CD4-positive, alpha-beta memory T cell (primary cell): ENCODE data around the gene NAALADL2. TPM values are rescaled to one million over a fixed set of nuclear protein-coding genes. Genes with fewer than 3 reads are reported as not detected.

Experiments used
- CTCF ChIA-PET: fragments of 350-600 bp; sonication (Branson Sonifier 250); formaldehyde crosslinking; loops from one replicate; lab custom pipeline; 2021; ENCODE audit warnings: inconsistent platforms; ENCODE audit not compliant: partially characterized antibody; lab: Charles Lee
- POLR2A ChIA-PET: fragments of 350-600 bp; sonication (Branson Sonifier 250); formaldehyde crosslinking; loops from one replicate; lab custom pipeline; 2021; ENCODE audit not compliant: partially characterized antibody; lab: Charles Lee
- DNase-seq, 5 donors: peaks; one replicate each; pipeline versions ENCODE4 v3.0.0 to v3.0.0-alpha.2; 2020 to 2022; ENCODE audit warnings: mixed read lengths in 1 of 5
- H3K27ac ChIP-seq: one replicate; pipeline ENCODE4 v1.7.0; 2013; ENCODE audit warnings: low read depth, low read length
- H3K27me3 ChIP-seq: 2 replicates; pipeline ENCODE4 v1.7.0; 2013; ENCODE audit warnings: mild to moderate bottlenecking, low read length, moderate library complexity; ENCODE audit not compliant: insufficient read depth
- H3K36me3 ChIP-seq: 2 replicates; pipeline ENCODE4 v1.7.0; 2013; ENCODE audit warnings: mild to moderate bottlenecking, low read length, moderate library complexity; ENCODE audit not compliant: insufficient read depth
- H3K4me1 ChIP-seq: 2 replicates; pipeline ENCODE4 v1.7.0; 2013; ENCODE audit warnings: mild to moderate bottlenecking, low read length, moderate library complexity; ENCODE audit not compliant: insufficient read depth
- H3K4me3 ChIP-seq, 2 donors: one replicate each; pipeline ENCODE4 v1.7.0; 2013; ENCODE audit warnings: low read length in 2 of 2, mild to moderate bottlenecking in 1 of 2
- H3K9me3 ChIP-seq, 2 donors: one replicate each; pipeline ENCODE4 v1.7.0; 2013; ENCODE audit warnings: low read length in 2 of 2, control low read depth in 1 of 2; ENCODE audit not compliant: control insufficient read depth in 1 of 2
- H3K27ac Mint-ChIP-seq, 7 donors: one replicate each; pipeline ENCODE4 v1.8.0; 2020 to 2021; ENCODE audit warnings: mixed read lengths in 7 of 7, mild to moderate bottlenecking in 6 of 7, inconsistent platforms in 3 of 7, moderate library complexity in 3 of 7
- H3K27me3 Mint-ChIP-seq, 2 donors: one replicate each; pipeline ENCODE4 v1.8.0; 2020 to 2021; ENCODE audit warnings: mixed read lengths in 2 of 2
- H3K36me3 Mint-ChIP-seq, 2 donors: one replicate each; pipeline ENCODE4 v1.8.0; 2020 to 2021; ENCODE audit warnings: mixed read lengths in 2 of 2, inconsistent platforms in 1 of 2, mild to moderate bottlenecking in 1 of 2
- H3K4me1 Mint-ChIP-seq, 4 donors: one replicate each; pipeline ENCODE4 v1.8.0; 2020 to 2021; ENCODE audit warnings: mixed read lengths in 4 of 4, mild to moderate bottlenecking in 1 of 4
- H3K4me3 Mint-ChIP-seq, 8 donors: one replicate each; pipeline ENCODE4 v1.8.0; 2020 to 2021; ENCODE audit warnings: mixed read lengths in 8 of 8, mild to moderate bottlenecking in 7 of 8, moderate library complexity in 6 of 8, inconsistent platforms in 3 of 8
- H3K9me3 Mint-ChIP-seq, 8 donors: one replicate each; pipeline ENCODE4 v1.8.0; 2020 to 2021; ENCODE audit warnings: mixed read lengths in 8 of 8, mild to moderate bottlenecking in 5 of 8, inconsistent platforms in 3 of 8, moderate library complexity in 1 of 8
- intact Hi-C: fragments of 100-400 bp; cut with micrococcal nuclease; formaldehyde crosslinking; loops from one replicate; pipeline ENCODE4 v1.15.1; 2023
- polyA plus RNA-seq, 2 donors: library from polyadenylated mRNA; unstranded; fragments of 300-500 nt; fragmentation: Illumina TruSeq; gene quantifications; one replicate each; pipeline ENCODE4 v1.2.3, GENCODE V29; 2021
- total RNA-seq, 2 experiments: library from RNA; stranded (reverse); gene quantifications; one replicate each; pipeline ENCODE4 v1.2.3, GENCODE V29; 2021

NAALADL2 gene
- total and polyA plus RNA-seq, 4 experiments from 2014 or later, result not detected

DNA sequence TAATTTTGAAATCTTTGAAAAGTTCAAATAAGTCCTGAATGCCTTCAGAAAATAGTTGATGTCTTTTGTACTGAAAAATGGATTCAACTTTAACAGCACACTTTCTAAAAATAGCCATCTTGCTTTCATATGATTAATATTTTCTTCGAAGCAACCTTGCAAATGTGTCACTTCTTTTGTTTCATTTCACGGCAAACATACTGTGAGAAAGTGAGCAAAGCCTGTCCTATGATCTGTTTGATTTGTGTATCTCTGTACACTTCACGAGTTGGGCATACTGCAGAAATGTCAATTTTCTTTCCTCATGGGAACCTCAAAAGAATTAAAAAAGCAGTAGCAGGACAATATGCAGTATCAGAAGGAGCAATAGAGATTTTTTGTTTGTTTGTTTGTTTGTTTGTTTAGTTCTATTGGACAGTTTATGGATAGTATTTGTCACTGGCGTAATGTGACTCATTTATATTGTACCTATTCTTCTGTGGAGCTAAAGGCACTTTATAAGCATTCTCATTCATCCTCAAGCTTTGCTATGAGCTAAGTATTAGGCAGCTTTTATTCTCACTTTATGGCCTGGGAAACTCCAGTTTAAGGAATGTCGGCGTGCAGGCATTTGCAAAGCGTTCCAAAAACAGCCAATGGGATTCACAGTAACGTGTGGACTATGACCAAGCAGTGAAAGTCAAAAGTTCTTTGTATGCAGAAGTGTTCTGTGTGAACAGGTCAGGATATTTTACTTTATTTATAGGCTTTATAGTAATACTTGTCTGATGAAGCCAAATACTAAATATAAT is 572.0 kb downstream of the NAALADL2 start:
- no peaks in the 10 kb centered on the region for H3K9me3 ChIP-seq
- no peaks in the 10 kb centered on the region for H3K36me3 ChIP-seq
- Mint-ChIP-seq H3K27ac (no peak overlapping the region), H3K36me3 (no peaks in the 10 kb centered on the region), H3K9me3 (peaks cover 0 to 2% (median 0%) of the 10 kb centered on the region in 8 donors), H3K4me1 (no peaks in the 10 kb centered on the region), H3K4me3 (no peak overlapping the region), H3K27me3 (no peaks in the 10 kb centered on the region)
- H3K27me3 ChIP-seq, result no peaks in the 10 kb centered on the region
- POLR2A ChIA-PET, result no interaction called here
- H3K27ac ChIP-seq, result no peak overlapping the region
- no peak for DNase-seq
- no peaks in the 10 kb centered on the region for H3K4me1 ChIP-seq
- CTCF ChIA-PET, result no interaction called here
- H3K4me3 ChIP-seq, result no peak overlapping the region
- intact Hi-C loops, result no loop called here

DNA sequence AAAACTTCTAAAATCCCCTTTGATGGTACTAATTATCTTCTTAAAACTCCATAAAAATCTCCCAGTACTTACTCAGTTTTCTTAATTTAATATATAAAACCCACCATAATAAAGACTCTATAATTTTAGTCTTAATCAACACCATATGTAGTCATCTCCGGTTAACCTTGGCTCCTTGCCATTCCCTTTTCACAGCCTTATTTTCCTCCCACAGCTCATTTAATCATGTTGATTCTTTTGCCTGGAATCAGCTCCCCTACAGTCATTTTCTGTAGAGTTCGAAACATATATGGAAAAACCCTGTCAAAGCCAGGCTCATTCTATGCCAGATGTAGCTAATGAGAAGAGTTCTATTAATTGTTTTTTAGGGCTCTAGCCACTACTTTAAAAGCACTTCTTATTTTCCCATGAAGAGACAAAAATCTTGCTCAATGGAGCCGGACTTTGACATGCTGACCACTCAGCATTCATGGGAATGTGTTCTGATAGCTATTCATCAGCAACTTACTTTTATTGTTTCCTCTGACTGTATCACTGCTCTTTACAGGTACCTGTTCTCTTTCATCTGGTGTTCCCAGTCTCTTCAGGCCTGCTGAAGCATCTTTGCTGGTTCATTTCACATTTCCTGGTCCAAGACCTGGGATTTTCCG is 573.4 kb downstream of the NAALADL2 start:
- Mint-ChIP-seq H3K36me3 (no peaks in the 10 kb centered on the region), H3K4me3 (no peak overlapping the region), H3K27me3 (no peaks in the 10 kb centered on the region), H3K27ac (no peak overlapping the region), H3K4me1 (no peaks in the 10 kb centered on the region), H3K9me3 (peaks cover 0 to 2% (median 0%) of the 10 kb centered on the region in 8 donors)
- H3K27me3 ChIP-seq, result no peaks in the 10 kb centered on the region
- ChIA-PET POLR2A (no interaction called here), CTCF (no interaction called here)
- no peak overlapping the region for H3K4me3 ChIP-seq
- H3K36me3 ChIP-seq, result no peaks in the 10 kb centered on the region
- no peaks in the 10 kb centered on the region for H3K4me1 ChIP-seq
- H3K9me3 ChIP-seq, result no peaks in the 10 kb centered on the region
- H3K27ac ChIP-seq, result no peak overlapping the region
- intact Hi-C loops, result no loop called here
- no peak for DNase-seq

DNA sequence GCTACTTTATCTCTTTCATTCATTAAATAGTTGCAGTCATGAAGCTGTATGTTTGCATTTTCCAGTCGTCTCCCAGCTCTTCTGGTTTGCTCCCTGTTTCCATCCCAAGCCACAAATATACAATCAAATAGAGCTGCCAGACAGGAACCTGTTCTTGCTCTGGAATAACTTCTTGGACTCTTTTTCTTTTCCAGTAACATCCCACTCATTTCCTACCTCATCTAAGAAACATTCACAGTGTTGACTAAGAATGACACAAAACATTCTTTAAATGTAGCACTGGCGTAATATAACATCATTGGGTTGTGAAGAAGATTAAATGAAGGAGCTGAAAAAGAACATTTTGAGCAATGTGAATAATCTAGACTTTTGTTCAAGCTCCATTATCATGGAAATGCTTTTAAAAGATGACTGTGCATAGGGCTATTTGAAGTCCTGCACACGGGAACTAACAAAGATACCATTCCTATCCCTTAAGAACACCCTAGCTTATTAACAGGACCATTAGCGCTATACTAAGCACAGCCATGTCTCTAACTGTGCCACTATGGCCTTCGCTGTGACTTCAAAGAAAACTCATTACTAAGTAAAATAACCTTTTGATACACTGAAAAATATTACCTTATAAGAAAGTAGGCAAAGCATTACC is 574.0 kb downstream of the NAALADL2 start:
- CTCF ChIA-PET, result no interaction called here
- Mint-ChIP-seq H3K27ac (no peak overlapping the region), H3K36me3 (no peaks in the 10 kb centered on the region), H3K27me3 (no peaks in the 10 kb centered on the region), H3K4me1 (no peaks in the 10 kb centered on the region), H3K9me3 (peaks cover 0 to 2% (median 0%) of the 10 kb centered on the region in 8 donors), H3K4me3 (no peak overlapping the region)
- Histone ChIP-seq H3K27ac (no peak overlapping the region), H3K4me1 (no peaks in the 10 kb centered on the region), H3K4me3 (no peak overlapping the region), H3K36me3 (no peaks in the 10 kb centered on the region), H3K27me3 (no peaks in the 10 kb centered on the region), H3K9me3 (no peaks in the 10 kb centered on the region)
- no peak for DNase-seq
- POLR2A ChIA-PET, result no interaction called here
- intact Hi-C loops, result no loop called here

DNA sequence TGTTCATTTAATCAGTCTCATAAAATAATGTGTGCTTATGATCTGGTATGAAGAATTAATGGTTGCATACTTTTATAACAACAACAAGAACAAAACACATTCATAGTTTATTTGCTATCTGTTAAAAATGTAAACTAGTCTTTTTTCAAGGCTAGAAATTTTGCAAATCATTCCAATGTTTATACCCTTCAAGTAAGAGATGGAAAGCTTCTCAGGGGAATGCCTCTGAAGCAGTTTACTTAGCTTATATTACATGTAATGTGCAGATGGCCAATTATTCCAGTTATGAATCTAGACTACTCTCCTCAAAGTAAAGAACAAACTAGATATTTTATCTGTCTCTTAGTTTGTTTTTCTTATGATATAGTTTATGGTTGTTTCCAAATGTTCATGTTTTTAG is 575.4 kb downstream of the NAALADL2 start:
- intact Hi-C loops, result no loop called here
- peaks cover 0 to 4% (median 2%) of the 10 kb centered on the region in 8 donors for H3K9me3 Mint-ChIP-seq
- POLR2A ChIA-PET, result no interaction called here

DNA sequence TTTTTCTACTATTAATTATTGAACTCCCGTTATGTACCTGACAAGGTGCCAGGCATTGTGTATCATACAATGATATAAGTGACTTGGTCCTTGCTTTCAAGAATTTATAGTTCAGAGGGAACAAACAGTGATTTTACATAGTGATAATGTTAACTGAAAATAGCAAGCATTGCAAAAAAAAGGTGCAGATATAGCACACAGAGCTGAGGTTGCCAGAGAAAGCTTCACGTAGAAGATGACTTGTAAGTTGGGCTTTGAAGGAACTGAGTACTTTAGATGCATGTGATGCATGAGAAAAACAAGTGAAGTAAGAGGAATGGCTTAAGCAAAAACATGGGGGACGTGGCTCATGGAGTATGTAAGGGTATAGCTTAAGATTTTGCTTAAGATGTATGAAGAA is 584.5 kb downstream of the NAALADL2 start:
- Mint-ChIP-seq H3K36me3 (no peaks in the 10 kb centered on the region), H3K27me3 (no peaks in the 10 kb centered on the region), H3K27ac (no peak overlapping the region), H3K4me1 (no peaks in the 10 kb centered on the region), H3K4me3 (no peak overlapping the region), H3K9me3 (peaks cover 0 to 21% (median 9%) of the 10 kb centered on the region in 8 donors)
- ChIA-PET POLR2A (no interaction called here), CTCF (no interaction called here)
- H3K27ac ChIP-seq, result no peak overlapping the region
- H3K27me3 ChIP-seq, result no peaks in the 10 kb centered on the region
- H3K36me3 ChIP-seq, result no peaks in the 10 kb centered on the region
- H3K4me3 ChIP-seq, result no peak overlapping the region
- no peaks in the 10 kb centered on the region for H3K4me1 ChIP-seq
- H3K9me3 ChIP-seq, result no peaks in the 10 kb centered on the region
- no peak for DNase-seq
- intact Hi-C loops, result no loop called here

More for the DNA sequence above, 575.4 kb downstream of the NAALADL2 start:
- H3K9me3 ChIP-seq, result no peaks in the 10 kb centered on the region
- H3K27ac Mint-ChIP-seq, result no peak overlapping the region
- CTCF ChIA-PET, result no interaction called here
- H3K4me1 Mint-ChIP-seq, result no peaks in the 10 kb centered on the region
- H3K27me3 Mint-ChIP-seq, result no peaks in the 10 kb centered on the region
- no peaks in the 10 kb centered on the region for H3K4me1 ChIP-seq
- H3K4me3 ChIP-seq, result no peak overlapping the region
- DNase-seq, result no peak
- no peaks in the 10 kb centered on the region for H3K36me3 ChIP-seq
- H3K36me3 Mint-ChIP-seq, result no peaks in the 10 kb centered on the region
- H3K27ac ChIP-seq, result no peak overlapping the region
- no peaks in the 10 kb centered on the region for H3K27me3 ChIP-seq
- no peak overlapping the region for H3K4me3 Mint-ChIP-seq

DNA sequence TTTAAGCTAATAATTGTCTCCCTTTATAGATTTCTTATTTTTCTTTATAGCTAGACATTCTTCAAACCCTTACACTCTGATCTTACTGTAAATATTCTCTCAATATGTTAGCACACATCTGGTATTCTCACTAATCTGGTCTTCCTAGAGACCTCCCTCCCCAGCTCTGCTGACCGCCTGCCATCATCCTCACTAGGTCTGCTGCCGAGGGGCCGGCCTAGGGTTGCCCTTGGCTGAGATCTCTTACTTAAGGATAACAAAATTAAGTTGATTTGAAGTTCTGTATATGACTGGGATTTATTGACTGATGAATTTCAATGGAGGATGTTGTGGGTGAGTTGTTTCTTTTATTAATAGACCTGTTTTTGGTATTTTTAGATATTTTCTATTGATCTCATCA is 586.6 kb downstream of the NAALADL2 start:
- Mint-ChIP-seq H3K4me3 (no peak overlapping the region), H3K36me3 (no peaks in the 10 kb centered on the region), H3K9me3 (peaks cover 0 to 18% (median 5%) of the 10 kb centered on the region in 8 donors), H3K27me3 (no peaks in the 10 kb centered on the region), H3K4me1 (no peaks in the 10 kb centered on the region), H3K27ac (no peak overlapping the region)
- Histone ChIP-seq H3K27ac (no peak overlapping the region), H3K9me3 (no peaks in the 10 kb centered on the region), H3K4me3 (no peak overlapping the region), H3K36me3 (no peaks in the 10 kb centered on the region), H3K4me1 (no peaks in the 10 kb centered on the region), H3K27me3 (no peaks in the 10 kb centered on the region)
- DNase-seq, result no peak
- intact Hi-C loops, result no loop called here
- ChIA-PET POLR2A (no interaction called here), CTCF (no interaction called here)

DNA sequence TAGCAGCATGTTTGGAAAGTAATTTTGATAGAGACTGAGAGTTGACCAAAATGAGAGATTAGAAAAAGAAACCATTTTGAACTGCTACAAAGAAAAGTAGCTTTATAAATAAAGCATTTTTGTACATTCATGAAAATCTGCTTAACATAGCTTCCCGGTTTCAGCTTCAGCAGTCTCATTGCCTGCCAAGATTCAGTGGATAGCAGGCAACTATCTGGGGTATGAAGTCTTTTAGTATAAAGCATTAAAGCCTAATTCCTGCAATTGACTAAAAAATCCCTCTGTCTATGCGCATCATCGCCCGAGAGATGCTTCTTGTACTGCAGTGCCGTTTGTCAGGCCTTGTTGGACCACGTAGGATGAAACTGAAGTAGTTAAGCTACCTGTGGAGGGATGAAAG is 588.4 kb downstream of the NAALADL2 start:
- ChIA-PET POLR2A (no interaction called here), CTCF (no interaction called here)
- intact Hi-C loops, result no loop called here
- no peaks in the 10 kb centered on the region for H3K4me1 ChIP-seq
- H3K27ac ChIP-seq, result no peak overlapping the region
- no peaks in the 10 kb centered on the region for H3K27me3 ChIP-seq
- H3K4me1 Mint-ChIP-seq, result no peaks in the 10 kb centered on the region
- no peak overlapping the region for H3K4me3 ChIP-seq
- H3K9me3 Mint-ChIP-seq, result peaks cover 2 to 18% (median 3%) of the 10 kb centered on the region in 8 donors
- no peak for DNase-seq
- no peak overlapping the region for H3K4me3 Mint-ChIP-seq
- H3K36me3 ChIP-seq, result no peaks in the 10 kb centered on the region
- H3K27ac Mint-ChIP-seq, result no peak overlapping the region
- no peaks in the 10 kb centered on the region for H3K27me3 Mint-ChIP-seq
- no peaks in the 10 kb centered on the region for H3K9me3 ChIP-seq
- H3K36me3 Mint-ChIP-seq, result no peaks in the 10 kb centered on the region
